Panc1 (cell line): Measurements from ENCODE around the gene GPS1. TPM values are rescaled to one million over a fixed set of nuclear protein-coding genes. Genes with fewer than 3 reads are reported as not detected.
A peak's percentile ranks its signal among the peaks of the same experiment; 100 is the strongest.

Experiments
- ATAC-seq: fragments of 200-7000 bp; cut with Tn5 transposase; 2 replicates; pipeline ENCODE4 v1.9.1; 2020; ENCODE audit warnings: mild to moderate bottlenecking, moderate library complexity
- BruUV-seq: library from RNA; stranded (reverse); fragments of 400-500 nt; replicated peaks from 2 replicates; lab custom pipeline; 2021; lab: Mats Ljungman, UMichigan
- CTCF ChIA-PET: fragments of 300-600 bp; sonication (Branson Sonifier 250); formaldehyde crosslinking; loops from one replicate; lab custom pipeline; 2022; ENCODE audit warnings: antibody characterized with exemption; lab: Charles Lee
- POLR2A ChIA-PET: fragments of 300-600 bp; sonication (Branson Sonifier 250); formaldehyde crosslinking; loops from one replicate; lab custom pipeline; 2022; ENCODE audit warnings: antibody characterized with exemption; lab: Charles Lee
- DNase-seq: peaks from one replicate; pipeline ENCODE4 v3.0.0-alpha.2; 2010; ENCODE audit warnings: low read depth, low spot score
- H3K27ac ChIP-seq: 2 replicates; pipeline ENCODE4 v1.5.1; 2011; ENCODE audit warnings: mild to moderate bottlenecking, low read length, inconsistent platforms
- H3K27me3 ChIP-seq: fragments of 200-500 bp; sonication (Bioruptor generic); 2 replicates; pipeline ENCODE4 v1.6.0; 2014; ENCODE audit warnings: low read length, inconsistent platforms; ENCODE audit not compliant: control insufficient read depth, insufficient read depth
- H3K36me3 ChIP-seq: fragments of 200-500 bp; sonication (Bioruptor generic); 2 replicates; pipeline ENCODE4 v1.5.1; 2014; ENCODE audit warnings: inconsistent platforms, mild to moderate bottlenecking, low read length, moderate library complexity; ENCODE audit not compliant: control insufficient read depth, insufficient read depth
- H3K4me1 ChIP-seq: 2 replicates; pipeline ENCODE4 v1.5.1; 2011; ENCODE audit warnings: inconsistent platforms, mild to moderate bottlenecking, low read length, moderate library complexity; ENCODE audit not compliant: control insufficient read depth, insufficient read depth
- H3K4me3 ChIP-seq, 2 experiments: 2 replicates each; pipeline ENCODE4 v1.5.1; 2011 to 2012; ENCODE audit warnings: low read depth in 2 of 2, low read length in 2 of 2, mild to moderate bottlenecking in 2 of 2, inconsistent platforms in 1 of 2, moderate library complexity in 1 of 2
- H3K9me3 ChIP-seq: fragments of 200-500 bp; sonication (Bioruptor generic); 2 replicates; pipeline ENCODE4 v1.5.1; 2014; ENCODE audit warnings: low read depth, mild to moderate bottlenecking, inconsistent platforms, low read length, moderate library complexity; ENCODE audit not compliant: control insufficient read depth, insufficient read depth
- CTCF ChIP-seq: fragments of 450-650 bp; IDR thresholded peaks from 2 replicates; pipeline ENCODE4 v1.5.1; 2017; ENCODE audit warnings: mild to moderate bottlenecking
- POLR2AphosphoS5 ChIP-seq: IDR thresholded peaks from 2 replicates; pipeline ENCODE4 v1.6.1; 2012; ENCODE audit warnings: mild to moderate bottlenecking, low read depth, low read length, moderate library complexity
- REST ChIP-seq, 2 experiments: IDR thresholded peaks; 2 replicates each; pipeline ENCODE4 v1.6.1; 2011 to 2012; ENCODE audit warnings: low read depth in 2 of 2, control low read depth in 1 of 2, low read length in 1 of 2, mild to moderate bottlenecking in 1 of 2, moderate library complexity in 1 of 2; ENCODE audit not compliant: insufficient read depth in 1 of 2
- SIN3A ChIP-seq: IDR thresholded peaks from 2 replicates; pipeline ENCODE4 v1.6.1; 2012; ENCODE audit warnings: low read depth, mild to moderate bottlenecking, low read length, moderate library complexity, borderline replicate concordance; ENCODE audit not compliant: insufficient read depth
- TCF7L2 ChIP-seq: IDR thresholded peaks from 2 replicates; pipeline ENCODE4 v1.6.1; 2011; ENCODE audit warnings: mild to moderate bottlenecking, low read depth, low read length, inconsistent platforms
- in situ Hi-C: cut with HindIII; loops from 2 replicates; pipeline ENCODE4 v1.10.0; 2016; ENCODE audit warnings: low sequenced_read_pairs, low pct_unique_long_range_greater_than_20kb
- intact Hi-C: fragments of 100-400 bp; cut with micrococcal nuclease; formaldehyde crosslinking; loops from one replicate; pipeline ENCODE4 v1.10.0; 2022; ENCODE audit not compliant: unreplicated experiment
- total RNA-seq: library from RNA; stranded (reverse); gene quantifications from one replicate; pipeline ENCODE4 v1.2.1, GENCODE V29; 2021; ENCODE audit not compliant: unreplicated experiment

Gene GPS1
- total RNA-seq, 1 experiment from 2014 or later, result 175 TPM

- intact Hi-C loops, result loop anchor here (10.0 kb wide), 1 partner anchor 158 kb away; the partner anchor contains the start of gene P4HB
- POLR2A ChIA-PET, result no interaction called here
- TSS peak; percentile 91 for BruUV-seq
These were observed 29.3 kb upstream of the GPS1 start, which contains the start of gene CENPX for GRCh38 chr17:82022310-82022980. Gene CENPX, minus strand, starts transcription at chr17:82022878. Its CDS starts 17 bp downstream, at chr17:82022861.

More at GRCh38 chr17:82022310-82022980, 29.3 kb upstream of the GPS1 start, which contains the start of gene CENPX:
- ATAC-seq (peak; percentile 76), DNase-seq (no peak)
- no peaks in the 10 kb centered on the region for H3K27me3 ChIP-seq
- H3K4me1 ChIP-seq, result peaks cover 38% of the 10 kb centered on the region
- TF ChIP-seq REST (IDR thresholded peaks at IDR 0.05; ENCODE audit: insufficient read depth in 1 of 2, low read depth in 2 of 2, low read length in 1 of 2) (0 out of 4 replicates have a peak, but pooled peaks of 1 of the 2 experiments have one; percentile 24), SIN3A (peak; percentile 78; the same call in 1 of the 2 replicates), TCF7L2 (no peak), CTCF (no peak), POLR2AphosphoS5 (peak; percentile 51; the same call in 1 of the 2 replicates)
- H3K27ac ChIP-seq, result peak within 1 kb of the TSS; percentile 74
- in situ Hi-C loops, result no loop called here
- CTCF ChIA-PET, result interaction anchor here (0.5 to 5.3 kb wide), 6 partner anchors 8 to 103 kb away, joined by 3 to 37 read pairs (median 4); partner anchors contain the start of genes DCXR and NOTUM
- no peaks in the 10 kb centered on the region; the same call in 1 of the 2 replicates for H3K36me3 ChIP-seq
- H3K9me3 ChIP-seq, result no peaks in the 10 kb centered on the region
- H3K4me3 ChIP-seq, result peak within 1 kb of the TSS; percentile 65 to 84
